GM13977 (cell line): ENCODE data around the gene CFAP298.
A peak's percentile ranks its signal among the peaks of the same experiment; 100 is the strongest.
"Not testable (repeated sequence)": the region's sequence is repeated elsewhere in the genome, so short reads cannot be mapped to it uniquely, and the experiment has no call there.

Experiments
- DNase-seq: peaks from one replicate; pipeline ENCODE4 v3.0.0; 2012; ENCODE audit warnings: low spot score
- CTCF ChIP-seq: IDR thresholded peaks from 2 replicates; pipeline ENCODE4 v1.5.1; 2012; ENCODE audit warnings: mild to moderate bottlenecking, control low read depth; ENCODE audit not compliant: insufficient read depth; ENCODE audit errors: extremely low read depth, missing control alignments
- in situ Hi-C: fragments of 300-500 bp; cut with MboI; formaldehyde crosslinking; loops from one replicate; pipeline ENCODE4 v1.12.0; 2022; ENCODE audit warnings: low sequenced_read_pairs, low pct_unique_long_range_greater_than_20kb, mixed read lengths, inconsistent platforms; ENCODE audit not compliant: unreplicated experiment

The CFAP298 gene

GRCh38 chr21:32612075-32612998, at the start of gene CFAP298:
Gene CFAP298, minus strand, starts transcription at chr21:32612377. Its CDS starts 134 bp downstream, at chr21:32612243.
- peak; percentile 88 for DNase-seq
- no peak for TF ChIP-seq CTCF
- in situ Hi-C loops, result no loop called here

- in situ Hi-C loops, DNase-seq: not testable (repeated sequence)
Measured at GRCh38 chr21:32661026-32661782, 49.0 kb upstream of the CFAP298 start.

GRCh38 chr21:32658524-32658923, 46.3 kb upstream of the CFAP298 start:
- no peak for TF ChIP-seq CTCF
- in situ Hi-C loops, result loop anchor here (10.0 kb wide), 1 partner anchor 166 kb away; no protein-coding TSS in a partner anchor
- no peak for DNase-seq

GRCh38 chr21:32653326-32653901, 41.2 kb upstream of the CFAP298 start:
- peak; percentile 58 for DNase-seq
- peak; percentile 76 for TF ChIP-seq CTCF
- in situ Hi-C loops, result loop anchor here (10.0 kb wide), 1 partner anchor 171 kb away; no protein-coding TSS in a partner anchor

- no peak for TF ChIP-seq CTCF
- no peak for DNase-seq
- in situ Hi-C loops, result no loop called here
Measured at GRCh38 chr21:32648165-32648564, 36.0 kb upstream of the CFAP298 start.

- no peak for DNase-seq
- TF ChIP-seq CTCF, result no peak
- in situ Hi-C loops, result no loop called here
Measured at GRCh38 chr21:32645261-32646182, 33.3 kb upstream of the CFAP298 start.
